Erythroblast (primary cell): ENCODE results near the gene ZNRF4.
A peak's percentile ranks its signal among the peaks of the same experiment; 100 is the strongest.
"Not testable (repeated sequence)": the region's sequence is repeated elsewhere in the genome, so short reads cannot be mapped to it uniquely, and the experiment has no call there.

Source experiments
- DNase-seq, 2 experiments: peaks; one replicate each; lab custom pipeline; 2025; lab: John Stamatoyannopoulos, UW
- GATA1 ChIP-seq: IDR thresholded peaks from 2 replicates; pipeline ENCODE4 v1.6.1; 2011; ENCODE audit warnings: low read depth, mild to moderate bottlenecking, control low read depth, low read length, moderate library complexity
- POLR2A ChIP-seq: IDR thresholded peaks from 2 replicates; pipeline ENCODE4 v1.6.1; 2011; ENCODE audit warnings: mild to moderate bottlenecking, low read length

The ZNRF4 gene, protein sequence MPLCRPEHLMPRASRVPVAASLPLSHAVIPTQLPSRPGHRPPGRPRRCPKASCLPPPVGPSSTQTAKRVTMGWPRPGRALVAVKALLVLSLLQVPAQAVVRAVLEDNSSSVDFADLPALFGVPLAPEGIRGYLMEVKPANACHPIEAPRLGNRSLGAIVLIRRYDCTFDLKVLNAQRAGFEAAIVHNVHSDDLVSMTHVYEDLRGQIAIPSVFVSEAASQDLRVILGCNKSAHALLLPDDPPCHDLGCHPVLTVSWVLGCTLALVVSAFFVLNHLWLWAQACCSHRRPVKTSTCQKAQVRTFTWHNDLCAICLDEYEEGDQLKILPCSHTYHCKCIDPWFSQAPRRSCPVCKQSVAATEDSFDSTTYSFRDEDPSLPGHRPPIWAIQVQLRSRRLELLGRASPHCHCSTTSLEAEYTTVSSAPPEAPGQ

DNA sequence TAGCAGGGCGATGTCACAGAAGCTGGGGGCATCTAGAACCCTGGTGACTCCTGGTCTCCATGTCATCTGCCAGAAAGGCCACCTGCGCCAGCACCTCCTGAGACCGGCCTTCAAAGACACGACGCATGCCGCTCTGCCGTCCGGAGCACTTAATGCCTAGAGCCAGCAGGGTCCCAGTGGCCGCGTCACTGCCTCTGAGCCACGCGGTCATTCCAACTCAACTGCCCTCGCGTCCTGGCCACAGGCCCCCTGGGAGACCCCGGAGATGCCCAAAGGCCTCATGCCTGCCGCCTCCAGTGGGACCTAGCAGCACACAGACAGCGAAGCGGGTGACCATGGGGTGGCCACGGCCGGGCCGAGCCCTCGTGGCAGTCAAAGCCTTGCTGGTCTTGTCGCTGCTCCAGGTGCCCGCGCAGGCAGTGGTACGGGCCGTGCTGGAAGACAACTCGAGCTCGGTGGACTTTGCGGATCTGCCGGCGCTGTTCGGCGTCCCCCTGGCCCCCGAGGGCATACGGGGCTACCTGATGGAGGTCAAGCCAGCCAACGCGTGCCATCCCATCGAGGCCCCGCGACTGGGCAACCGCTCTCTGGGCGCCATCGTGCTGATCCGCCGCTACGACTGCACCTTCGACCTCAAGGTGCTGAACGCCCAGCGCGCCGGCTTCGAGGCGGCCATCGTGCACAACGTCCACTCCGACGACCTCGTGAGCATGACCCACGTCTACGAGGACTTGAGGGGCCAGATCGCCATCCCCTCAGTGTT, at the start of gene ZNRF4:
ZNRF4 (plus strand) TSS at position 51 of the 763 bp plus-strand sequence; CDS start at position 126, 75 bp downstream.
- DNase-seq: no peak
- TF ChIP-seq POLR2A (no peak), GATA1 (no peak)

DNA sequence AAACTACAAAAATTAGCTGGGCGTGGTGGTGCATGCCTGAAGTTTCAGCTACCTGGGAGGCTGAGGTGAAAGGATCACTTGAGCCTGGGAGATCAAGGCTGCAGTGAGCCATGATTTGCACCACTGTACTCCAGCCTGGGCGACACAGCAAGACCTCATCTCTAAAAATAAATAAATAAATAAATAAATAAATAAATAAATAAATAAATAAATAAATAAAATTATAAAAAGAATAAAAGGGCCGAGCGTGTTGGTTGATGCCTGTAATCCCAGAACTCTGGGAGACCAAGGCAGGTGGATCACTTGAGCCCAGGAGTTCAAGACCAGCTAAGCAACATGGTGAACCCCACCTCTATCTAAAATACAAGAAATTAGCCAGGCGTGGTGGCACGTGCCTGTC, 49.0 kb upstream of the ZNRF4 start:
- not testable (repeated sequence) for DNase-seq

DNA sequence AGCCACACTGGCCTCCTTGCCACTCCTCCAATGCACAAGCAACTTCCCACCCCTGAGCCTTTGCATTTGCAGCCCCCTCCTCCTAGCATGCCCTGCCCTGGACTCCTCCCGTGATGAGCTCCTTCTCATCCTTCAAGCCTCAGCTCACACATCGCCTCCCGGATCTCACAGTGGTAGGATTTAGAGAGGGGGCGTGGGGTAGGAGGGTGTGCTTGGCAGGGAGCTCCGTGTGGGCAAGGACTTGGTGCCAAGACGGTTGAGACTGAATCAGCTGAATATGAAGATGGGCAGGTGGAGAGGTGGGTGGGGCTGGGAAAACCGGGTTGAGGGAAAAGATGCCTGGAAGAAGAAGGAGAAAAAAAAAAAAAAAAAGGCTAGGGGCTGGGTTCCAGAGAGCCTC, 48.4 kb upstream of the ZNRF4 start:
- TF ChIP-seq GATA1: no peak
- no peak for TF ChIP-seq POLR2A
- no peak for DNase-seq

DNA sequence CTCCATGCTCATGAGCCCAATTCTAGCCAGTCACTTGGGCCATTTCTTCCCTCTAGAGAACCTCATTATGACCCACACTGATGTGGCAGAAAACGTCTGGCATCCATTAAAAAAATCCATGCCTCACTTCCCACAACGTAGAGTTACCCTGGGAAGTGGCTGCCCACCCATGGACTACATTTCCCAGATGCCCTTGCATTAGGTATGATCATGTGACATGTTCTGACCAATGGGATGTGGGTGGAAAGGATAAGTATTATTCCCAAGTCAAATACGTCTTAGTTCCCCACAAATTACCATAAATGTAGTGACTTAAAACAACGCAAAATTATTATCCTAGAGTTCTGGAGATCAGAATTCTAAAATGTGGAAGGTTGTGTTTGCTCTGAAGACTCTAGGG, 47.9 kb upstream of the ZNRF4 start:
- no peak for TF ChIP-seq GATA1
- peak in 1 of 2 experiments; percentile 46 for DNase-seq

DNA sequence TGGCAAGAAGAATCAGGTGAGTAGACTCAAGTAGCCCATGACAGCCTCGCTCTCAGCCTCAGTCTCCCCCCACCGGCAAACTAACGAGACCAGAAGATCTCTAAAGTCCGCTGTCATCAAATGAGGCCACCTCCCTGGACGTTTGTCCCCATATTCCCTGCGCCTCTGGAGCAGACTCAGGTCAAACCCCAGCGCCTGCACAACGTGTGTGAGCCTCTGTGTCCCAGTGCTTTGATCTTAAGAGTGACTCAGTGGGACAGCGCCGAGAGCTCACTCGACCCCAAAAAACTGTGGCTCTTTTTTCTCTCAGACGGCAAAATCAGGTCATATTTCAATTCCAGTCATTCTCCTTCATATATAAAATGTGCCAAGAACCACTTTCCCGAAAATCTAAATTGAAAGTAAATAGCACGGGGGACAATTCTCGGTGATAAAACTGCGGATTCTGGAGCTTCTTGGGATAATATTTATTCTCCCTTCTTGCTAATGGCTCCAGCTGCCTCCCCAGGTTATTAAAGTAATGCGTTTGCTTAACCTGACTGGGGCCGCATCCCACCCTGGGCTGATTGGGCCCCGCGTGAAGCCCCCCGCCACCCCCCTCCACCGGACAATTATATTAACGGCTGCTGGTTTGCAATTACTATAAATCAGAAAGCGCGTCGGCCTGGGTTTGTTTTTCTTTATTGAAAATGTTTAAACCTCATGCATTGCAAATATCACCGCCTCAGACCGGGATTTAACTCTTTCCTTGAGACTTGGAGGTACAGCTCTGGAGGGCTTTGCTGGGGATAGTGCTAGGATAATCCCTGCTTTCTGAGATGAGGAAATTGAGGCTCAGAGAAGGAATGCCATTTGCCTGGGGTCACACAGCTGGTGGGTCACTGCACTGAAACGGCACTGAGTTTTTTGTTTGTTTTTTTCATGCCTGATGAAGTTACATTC, 37.5 kb upstream of the ZNRF4 start:
- TF ChIP-seq GATA1 (no peak), POLR2A (no peak)
- no peak for DNase-seq

DNA sequence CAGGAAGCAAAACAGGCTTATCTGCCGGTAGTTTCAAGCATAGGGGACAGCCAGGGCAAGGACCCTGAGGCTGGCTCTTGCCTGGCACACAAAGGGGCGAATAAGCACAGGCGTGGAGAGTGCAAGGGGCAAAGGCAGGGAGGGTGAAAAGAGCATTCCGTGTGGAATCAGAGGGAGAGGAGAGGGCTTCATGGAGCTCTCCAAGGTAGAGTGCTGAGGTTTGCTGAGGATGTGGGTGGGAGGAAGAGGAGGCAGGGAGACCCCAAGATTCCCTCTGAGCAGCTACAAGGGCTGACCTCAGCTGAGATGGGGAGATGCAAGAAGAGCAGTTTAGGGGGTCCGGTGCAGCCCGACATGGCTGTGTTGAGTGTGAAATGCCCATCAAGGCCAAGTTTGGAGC, 36.5 kb upstream of the ZNRF4 start:
- DNase-seq: no peak
- no peak for TF ChIP-seq GATA1
- no peak for TF ChIP-seq POLR2A

DNA sequence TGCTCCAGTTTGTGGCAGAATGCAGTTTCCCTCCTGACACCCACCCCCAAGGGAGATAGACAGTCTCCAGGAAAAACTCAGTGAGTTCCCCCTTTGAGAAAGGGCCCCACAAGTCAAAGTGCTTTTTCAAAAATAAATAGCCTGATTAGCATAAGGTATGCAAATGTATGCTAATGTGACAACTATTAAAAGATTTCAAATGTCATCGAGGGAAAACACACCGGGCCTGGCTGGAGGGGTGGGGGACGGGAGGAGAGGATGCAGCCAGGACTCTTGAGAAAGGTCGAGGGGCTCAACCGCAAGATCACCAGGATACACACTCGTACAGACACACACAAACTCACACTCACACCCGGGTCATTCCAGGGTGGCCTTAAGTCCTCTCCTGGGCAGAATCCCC, 34.3 kb upstream of the ZNRF4 start:
- no peak for DNase-seq
- no peak for TF ChIP-seq GATA1
- no peak for TF ChIP-seq POLR2A

DNA sequence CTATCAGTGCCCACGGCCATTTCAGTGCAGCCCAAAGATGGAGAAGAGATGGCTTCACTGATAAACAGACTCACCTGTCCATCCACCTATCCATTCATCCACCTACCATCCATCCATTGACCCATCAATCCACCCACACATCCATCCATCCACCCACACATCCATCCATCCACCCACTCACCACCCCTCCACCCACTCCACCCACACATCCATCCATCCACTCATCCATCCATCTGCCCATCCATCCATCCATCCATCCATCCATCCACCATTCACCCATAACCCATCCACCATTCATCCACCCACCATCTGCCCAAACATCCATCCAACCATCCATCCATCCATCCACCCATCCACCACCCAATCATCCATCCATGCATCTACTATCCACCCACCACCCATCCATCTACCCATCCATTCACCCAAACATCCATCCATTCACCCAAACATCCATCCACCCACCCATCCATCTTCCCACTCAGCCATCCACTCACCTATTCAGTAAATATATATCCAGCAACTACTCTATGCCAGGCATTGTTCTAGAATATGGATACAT, 31.6 kb upstream of the ZNRF4 start:
- DNase-seq: no peak

DNA sequence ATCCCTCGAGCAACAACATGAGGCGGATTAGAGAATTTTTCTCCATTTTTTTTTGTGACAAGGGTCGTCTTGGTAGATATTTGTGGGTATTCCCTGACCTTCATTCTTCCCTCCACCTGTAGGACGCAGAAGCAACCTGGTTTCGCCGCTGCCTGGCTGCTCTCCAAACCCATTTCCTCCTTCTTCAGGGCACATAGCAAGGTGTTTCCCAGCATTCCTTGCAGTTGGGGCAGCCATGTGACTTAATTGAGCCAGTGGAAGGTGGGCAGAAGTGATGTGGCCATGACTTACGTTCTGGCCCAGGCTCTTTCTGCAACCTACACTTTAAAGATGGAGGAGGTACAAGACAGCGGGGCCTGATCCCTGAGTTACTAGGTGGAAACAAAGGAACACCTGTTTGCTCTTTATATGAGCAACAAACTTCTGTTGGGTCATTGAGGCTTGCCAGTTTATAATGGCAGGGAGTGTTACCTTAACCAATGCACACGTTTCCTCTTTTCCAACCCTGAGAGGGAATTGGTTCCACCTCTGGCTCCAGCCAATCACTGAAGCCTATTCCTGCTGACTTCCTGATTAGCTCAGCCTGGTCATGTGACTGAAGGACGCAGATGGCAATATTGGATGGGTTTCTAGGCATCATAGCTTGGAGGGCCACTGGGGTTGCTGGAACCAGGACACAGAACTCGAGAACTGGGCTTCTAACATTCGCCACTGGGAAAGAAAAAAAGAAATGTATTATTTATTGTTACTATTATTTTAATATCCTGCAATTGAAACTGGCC, 30.8 kb upstream of the ZNRF4 start:
- DNase-seq: no peak
- TF ChIP-seq POLR2A: no peak
- TF ChIP-seq GATA1: no peak

More for the DNA sequence above, 31.6 kb upstream of the ZNRF4 start:
- TF ChIP-seq GATA1 (no peak), POLR2A (no peak)

DNA sequence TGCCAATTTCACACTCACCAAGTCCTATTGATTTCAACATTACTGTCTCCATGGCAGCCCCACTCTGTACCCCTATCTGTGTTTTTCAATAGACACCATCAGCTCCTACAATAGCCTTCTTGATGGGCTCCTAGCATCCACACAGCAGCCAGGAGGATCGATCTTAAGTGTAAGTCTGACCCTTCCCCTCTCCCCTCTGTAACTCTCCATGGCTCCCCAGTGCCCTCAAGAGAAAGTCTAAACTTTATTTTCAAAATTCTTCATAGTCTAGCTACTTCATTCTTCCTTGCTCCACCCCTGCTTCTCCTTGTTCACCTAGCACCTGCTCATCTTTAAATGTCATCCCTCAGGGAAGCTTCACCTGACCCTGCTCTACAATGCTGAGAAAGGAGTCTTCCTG, 30.0 kb upstream of the ZNRF4 start:
- TF ChIP-seq POLR2A (no peak), GATA1 (no peak)
- DNase-seq: no peak

DNA sequence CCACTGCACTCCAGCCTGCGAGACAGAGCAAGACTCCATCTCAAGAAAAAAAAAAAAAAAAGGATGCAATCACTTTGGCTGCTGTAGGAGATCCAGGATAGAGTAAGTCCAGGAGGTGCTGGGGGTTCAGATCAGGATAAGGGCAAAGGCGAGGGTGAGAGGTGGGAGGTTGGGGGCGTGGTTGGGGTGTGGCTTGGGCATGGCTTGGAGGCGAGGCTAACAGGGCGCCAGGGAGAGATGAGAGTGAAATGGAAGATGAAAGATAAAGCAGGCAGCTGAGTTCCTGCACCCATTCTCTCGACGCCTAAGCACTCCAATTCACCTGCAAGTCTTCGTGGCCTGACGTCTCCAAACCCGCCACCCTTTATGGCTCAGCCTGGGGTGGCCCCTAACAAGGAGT, 25.0 kb upstream of the ZNRF4 start:
- TF ChIP-seq POLR2A: no peak
- no peak for TF ChIP-seq GATA1

DNA sequence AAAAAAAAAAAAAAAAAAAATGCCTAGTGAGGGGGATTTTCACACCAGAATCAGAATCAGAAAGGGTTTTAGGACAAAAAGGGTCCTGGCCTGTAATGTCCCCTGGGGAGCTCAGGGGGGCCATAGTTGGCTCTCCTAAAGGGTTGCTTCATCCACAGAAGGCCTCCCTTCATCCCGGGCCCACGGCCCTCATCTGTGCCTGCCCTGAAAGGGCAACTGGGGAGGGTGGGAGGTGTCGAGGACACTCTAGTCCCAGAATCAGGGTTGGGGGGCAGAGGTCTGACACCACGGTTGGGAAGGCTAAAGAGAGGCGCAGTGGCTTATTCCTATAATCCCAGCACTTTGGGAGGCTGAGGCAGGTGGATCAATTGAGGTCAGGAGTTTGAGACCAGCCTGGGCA, 22.5 kb upstream of the ZNRF4 start:
- no peak for DNase-seq
- TF ChIP-seq GATA1 (no peak), POLR2A (no peak)

More for the DNA sequence above, 25.0 kb upstream of the ZNRF4 start:
- no peak for DNase-seq

DNA sequence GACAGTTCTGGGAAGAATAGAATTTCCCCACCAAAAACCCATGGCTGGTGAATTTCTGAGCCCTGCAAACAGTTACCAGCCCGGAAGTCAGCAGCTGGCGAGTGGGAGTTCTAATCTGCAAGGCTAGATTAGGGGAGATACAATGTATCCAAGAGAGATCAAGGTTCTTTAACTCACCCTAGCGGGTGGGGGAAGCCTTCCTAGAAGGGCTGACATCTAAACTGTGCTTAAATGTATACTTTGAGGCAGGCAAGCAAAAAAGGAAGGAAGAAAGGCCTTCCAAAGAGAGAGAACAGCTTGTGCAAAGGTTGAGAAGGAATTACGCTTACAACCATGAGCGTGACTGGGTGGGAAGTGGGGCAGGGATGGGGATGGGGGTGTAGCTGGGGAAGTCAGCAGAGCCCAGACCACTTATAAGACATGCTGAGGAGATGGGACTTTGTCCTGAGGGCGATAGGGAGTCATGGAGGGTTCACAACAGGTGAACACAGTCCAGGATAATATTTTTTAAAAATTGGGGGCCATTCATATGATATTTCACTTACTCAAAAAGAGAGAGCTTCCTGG, 20.8 kb upstream of the ZNRF4 start:
- TF ChIP-seq GATA1 (no peak), POLR2A (no peak)
- no peak for DNase-seq
